HepG2 (cell line): Measurements from ENCODE around the gene JKAMP. TPM values are rescaled to one million over a fixed set of nuclear protein-coding genes. Genes with fewer than 3 reads are reported as not detected.
A peak's percentile ranks its signal among the peaks of the same experiment; 100 is the strongest.

Source experiments
- ATAC-seq: fragments of 200-7000 bp; cut with Tn5 transposase; 3 replicates; pipeline ENCODE4 v1.9.1; 2020; ENCODE audit warnings: mild to moderate bottlenecking, moderate library complexity
- BruUV-seq: library from RNA; stranded (reverse); fragments of 400-500 nt; replicated peaks from 2 replicates; lab custom pipeline; 2021; lab: Mats Ljungman, UMichigan
- CTCF ChIA-PET: fragments of 300-600 bp; formaldehyde crosslinking; extraction: SDS; loops from one replicate; lab custom pipeline; 2021; ENCODE audit warnings: low total read pairs, inconsistent platforms, low intra/inter-chr PET ratio; lab: Yijun Ruan, JAX
- POLR2A ChIA-PET: fragments of 350-600 bp; sonication (Branson Sonifier 250); formaldehyde crosslinking; loops from one replicate; lab custom pipeline; 2020; ENCODE audit warnings: antibody characterized with exemption, inconsistent platforms; lab: Yijun Ruan, JAX
- DNase-seq: peaks from one replicate; pipeline ENCODE4 v3.0.0-alpha.2; 2015; ENCODE audit warnings: low spot score
- FAIRE-seq: peaks from 3 replicates; lab custom pipeline; 2011; peaks lifted over from hg19 to GRCh38; lab: Jason Lieb, UNC
- H2AFZ ChIP-seq: one replicate; pipeline ENCODE4 v1.6.1; 2011; ENCODE audit warnings: low read length, inconsistent platforms
- H3K27ac ChIP-seq: fragments of 300-600 bp; 3 replicates; pipeline ENCODE4 v1.8.0; 2011; ENCODE audit warnings: mixed run types, mild to moderate bottlenecking, mixed read lengths, low read length, inconsistent platforms; ENCODE audit not compliant: insufficient read depth; ENCODE audit errors: extremely low read length
- H3K27me3 ChIP-seq, 2 experiments: fragments of 200-600 bp in 1 of 2; 2 replicates in 1 of 2; 3 replicates in 1 of 2; pipeline versions ENCODE4 v1.6.0 to v1.8.0; 2011; ENCODE audit warnings: low read length in 2 of 2, mild to moderate bottlenecking in 2 of 2, moderate library complexity in 2 of 2, inconsistent platforms in 1 of 2; ENCODE audit not compliant: insufficient read depth in 2 of 2, control insufficient read depth in 1 of 2
- H3K36me3 ChIP-seq, 2 experiments: fragments of 200-600 bp in 1 of 2; replicated peaks in 1 of 2; 2 replicates in 1 of 2; 3 replicates in 1 of 2; pipeline versions ENCODE4 v1.5.1 to v1.8.0; 2011; ENCODE audit warnings: low read length in 2 of 2, inconsistent platforms in 1 of 2; ENCODE audit not compliant: insufficient read depth in 2 of 2, control insufficient read depth in 1 of 2
- H3K4me1 ChIP-seq: 2 replicates; pipeline ENCODE4 v1.5.1; 2012; ENCODE audit warnings: low read length, inconsistent platforms; ENCODE audit not compliant: insufficient read depth
- H3K4me2 ChIP-seq: 2 replicates; pipeline ENCODE4 v1.6.0; 2011; ENCODE audit warnings: low read depth, low read length, inconsistent platforms
- H3K4me3 ChIP-seq, 3 experiments: fragments of 200-600 bp in 1 of 3; sonication (generic), shearing (Covaris generic) in 1 of 3; replicated peaks in 1 of 3; 2 replicates each; pipeline ENCODE4 v1.5.1; 2011 to 2016; ENCODE audit warnings: low read length in 3 of 3, inconsistent platforms in 2 of 3, low read depth in 2 of 3, mild to moderate bottlenecking in 2 of 3, control low read depth in 1 of 3, mixed read lengths in 1 of 3; ENCODE audit not compliant: insufficient read depth in 1 of 3
- H3K79me2 ChIP-seq: one replicate; pipeline ENCODE4 v1.6.1; 2011; ENCODE audit warnings: low read length, inconsistent platforms; ENCODE audit not compliant: insufficient read depth
- H3K9ac ChIP-seq: 2 replicates; pipeline ENCODE4 v1.6.0; 2011; ENCODE audit warnings: mild to moderate bottlenecking, low read depth, low read length, inconsistent platforms; ENCODE audit not compliant: insufficient read depth
- H3K9me3 ChIP-seq: 2 replicates; pipeline ENCODE4 v1.5.1; 2012; ENCODE audit warnings: mild to moderate bottlenecking, low read length
- H4K20me1 ChIP-seq: 2 replicates; pipeline ENCODE4 v1.6.0; 2011; ENCODE audit warnings: inconsistent platforms, mild to moderate bottlenecking, low read length, moderate library complexity; ENCODE audit not compliant: insufficient read depth
- JUND ChIP-seq: sonication (generic); formaldehyde crosslinking; IDR thresholded peaks from 2 replicates; pipeline ENCODE4 v1.8.0; 2022; ENCODE audit warnings: mild to moderate bottlenecking, missing genetic modification reagents
- NR2C2 ChIP-seq: sonication (generic); formaldehyde crosslinking; IDR thresholded peaks from 2 replicates; pipeline ENCODE4 v1.4.0; 2020; ENCODE audit warnings: missing genetic modification reagents, mild to moderate bottlenecking, moderate library complexity, borderline replicate concordance
- NR2F1 ChIP-seq, 2 experiments: fragments of 450-650 bp in 1 of 2; formaldehyde crosslinking in 1 of 2; IDR thresholded peaks; 2 replicates each; pipeline versions ENCODE4 v1.5.0 to v1.6.1; 2016 to 2020; ENCODE audit warnings: mild to moderate bottlenecking in 1 of 2, missing compliant biosample characterization in 1 of 2, missing genetic modification reagents in 1 of 2, moderate library complexity in 1 of 2
- ZNF230 ChIP-seq: sonication (generic); formaldehyde crosslinking; IDR thresholded peaks from 2 replicates; pipeline ENCODE4 v1.4.0; 2020; ENCODE audit warnings: mild to moderate bottlenecking, missing genetic modification reagents
- ZNF546 ChIP-seq: sonication (generic); formaldehyde crosslinking; conservative IDR thresholded peaks from 2 replicates; pipeline ENCODE4 v1.8.1; 2023; ENCODE audit warnings: mild to moderate bottlenecking, missing genetic modification reagents
- WGBS: methylation state at CpG from one replicate; pipeline ENCODE4 v1.1.6; 2017; ENCODE audit warnings: low lambda C conversion rate; 5-methylcytosine and 5-hydroxymethylcytosine counted together
- in situ Hi-C: cut with HindIII; loops from 2 replicates; pipeline ENCODE4 v1.10.0; 2017; ENCODE audit warnings: low pct_unique_long_range_greater_than_20kb; ENCODE audit not compliant: extremely low pct_ligation_motif_present
- intact Hi-C: fragments of 100-400 bp; cut with micrococcal nuclease; formaldehyde crosslinking; loops from one replicate; pipeline ENCODE4 v1.10.0; 2022; ENCODE audit not compliant: unreplicated experiment
- polyA plus RNA-seq, 8 experiments: library from polyadenylated mRNA; depleted of rRNA in 3 of 8; stranded (reverse) in 7 of 8; unstranded in 1 of 8; fragments of >200 nt; fragmentation: Illumina TruSeq in 4 of 8; extraction: Trizol in 4 of 8; gene quantifications; 2 replicates each; pipeline versions ENCODE4 v1.2.1 to v1.2.3, GENCODE V29; 2011 to 2016; ENCODE audit warnings: low read depth in 4 of 8, missing spikeins in 1 of 8, mixed read lengths in 1 of 8; ENCODE audit not compliant: insufficient read depth in 1 of 8
- total RNA-seq, 5 experiments: library from RNA; depleted of rRNA; stranded (reverse); fragments of >200 nt; fragmentation: Illumina TruSeq; extraction: Trizol; gene quantifications; 2 replicates each; pipeline ENCODE4 v1.2.3, GENCODE V29; 2016; ENCODE audit warnings: low read depth in 1 of 5
- TF ChIP-seq, protein P1 (sequence below): IDR thresholded peaks from 2 replicates; pipeline ENCODE4 v1.6.1; 2016; ENCODE audit warnings: low read depth
- TF ChIP-seq, protein P2 (sequence below): sonication (generic); formaldehyde crosslinking; IDR thresholded peaks from 2 replicates; pipeline ENCODE4 v1.5.0; 2020; ENCODE audit warnings: mild to moderate bottlenecking, missing genetic modification reagents, borderline replicate concordance

Gene JKAMP
- total and polyA plus RNA-seq, 2 of the 13 experiments (the other 11 are each of a cell fraction or from before 2014, with no cell fraction given): 56.4 to 135 TPM

DNA sequence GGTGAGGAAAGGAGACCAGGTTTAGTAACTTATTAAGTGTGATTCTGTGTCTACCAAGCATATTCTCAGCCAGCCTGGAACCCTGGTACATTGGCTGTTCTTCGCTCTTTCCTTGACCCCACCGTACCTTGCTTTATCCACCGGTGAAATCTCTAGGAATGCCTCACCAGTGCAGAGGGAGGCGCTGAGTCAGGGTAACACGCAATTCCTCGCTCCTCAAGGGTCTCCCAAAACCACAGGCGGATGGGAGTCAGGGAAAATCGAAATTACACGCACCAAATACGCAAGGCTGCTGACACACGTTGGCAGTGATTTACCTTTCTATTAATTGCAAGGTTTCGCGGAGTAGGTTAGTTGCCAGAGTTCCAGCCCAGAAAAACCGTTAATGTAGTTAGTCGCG, 954 bp upstream of the JKAMP start:
- WGBS: 4% methylated on average over 5 of the region's 16 CpGs
- Histone ChIP-seq H3K4me3 (peak overlapping the region; percentile 78 to 87 (median 83)), H3K4me2 (peak overlapping the region; percentile 93), H3K27me3 (peaks cover 0 to 4% of the 10 kb centered on the region in 2 experiments; a peak in 1 of 5 replicates), H3K9me3 (no peaks in the 10 kb centered on the region), H2AFZ (no peak overlapping the region), H3K79me2 (peaks cover 47% of the 10 kb centered on the region), H3K9ac (peak overlapping the region; percentile 97), H3K27ac (peak overlapping the region; percentile 96), H3K4me1 (peaks cover 46% of the 10 kb centered on the region), H3K36me3 (peaks cover 0 to 3% of the 10 kb centered on the region in 2 experiments; a peak in 3 of 5 replicates)
- no peak for DNase-seq
- ChIA-PET CTCF (no interaction called here), POLR2A (interaction anchor here (1.2 to 1.7 kb wide), 5 partner anchors 8 to 268 kb away, joined by 3 to 18 read pairs (median 6); partner anchors contain the start of gene GPR135)
- BruUV-seq: no TSS peak
- intact Hi-C loops (no loop called here), in situ Hi-C loops (no loop called here)
- no peak for FAIRE-seq
- ATAC-seq: peak; percentile 2
- TF ChIP-seq ZNF546 (CRISPR knock-in tag): no peak
- TF ChIP-seq, protein P1, sequence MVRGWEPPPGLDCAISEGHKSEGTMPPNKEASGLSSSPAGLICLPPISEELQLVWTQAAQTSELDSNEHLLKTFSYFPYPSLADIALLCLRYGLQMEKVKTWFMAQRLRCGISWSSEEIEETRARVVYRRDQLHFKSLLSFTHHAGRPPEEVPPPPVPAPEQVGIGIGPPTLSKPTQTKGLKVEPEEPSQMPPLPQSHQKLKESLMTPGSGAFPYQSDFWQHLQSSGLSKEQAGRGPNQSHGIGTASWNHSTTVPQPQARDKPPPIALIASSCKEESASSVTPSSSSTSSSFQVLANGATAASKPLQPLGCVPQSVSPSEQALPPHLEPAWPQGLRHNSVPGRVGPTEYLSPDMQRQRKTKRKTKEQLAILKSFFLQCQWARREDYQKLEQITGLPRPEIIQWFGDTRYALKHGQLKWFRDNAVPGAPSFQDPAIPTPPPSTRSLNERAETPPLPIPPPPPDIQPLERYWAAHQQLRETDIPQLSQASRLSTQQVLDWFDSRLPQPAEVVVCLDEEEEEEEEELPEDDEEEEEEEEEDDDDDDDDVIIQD (CRISPR knock-in tag): no peak
- TF ChIP-seq JUND (CRISPR knock-in tag): 0 out of 2 replicates have a peak, but pooled peaks have one; percentile 16
- no peak for TF ChIP-seq ZNF230 (CRISPR knock-in tag)
- TF ChIP-seq, all 625 proteins: peak for 1
- H4K20me1 ChIP-seq: peaks cover 12% of the 10 kb centered on the region

DNA sequence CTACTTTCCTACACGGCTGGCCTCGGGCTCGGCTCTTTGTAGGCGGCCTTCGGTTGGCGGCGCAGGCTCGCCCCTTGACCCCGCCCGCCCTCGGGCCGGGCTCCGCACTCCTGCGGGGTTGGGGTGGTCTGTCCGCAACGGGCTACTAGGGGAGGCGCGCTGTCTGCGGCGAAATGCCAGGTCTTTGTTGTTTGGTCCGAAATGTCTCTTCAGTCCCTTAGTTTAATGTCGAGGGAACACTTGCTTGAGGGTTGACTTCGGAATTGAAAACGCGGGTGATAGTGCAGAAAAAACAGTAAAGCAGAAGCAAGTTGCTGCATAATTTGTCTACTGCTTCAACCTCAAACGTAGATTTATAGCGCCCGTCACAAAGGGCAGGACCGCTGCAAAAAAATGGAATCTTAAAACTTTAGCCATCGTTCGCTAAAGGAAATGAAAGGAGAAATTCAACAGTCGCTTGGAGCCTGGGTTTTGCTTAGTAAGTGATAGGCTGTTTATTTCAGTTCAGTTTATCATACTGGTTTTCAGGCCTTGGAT, 390 bp downstream of the JKAMP start:
- WGBS: 2% methylated on average over 20 of the region's 32 CpGs
- Histone ChIP-seq H3K79me2 (peaks cover 47% of the 10 kb centered on the region), H3K4me1 (peaks cover 46% of the 10 kb centered on the region), H2AFZ (peak overlapping the region; percentile 79), H3K4me2 (peak overlapping the region; percentile 57), H3K9ac (peak overlapping the region; percentile 97), H3K27me3 (peaks cover 0 to 4% of the 10 kb centered on the region in 2 experiments; a peak in 1 of 5 replicates), H3K36me3 (peaks cover 5 to 6% of the 10 kb centered on the region in 2 experiments; a peak in 3 of 5 replicates), H4K20me1 (peaks cover 12% of the 10 kb centered on the region), H3K9me3 (no peaks in the 10 kb centered on the region), H3K27ac (peak overlapping the region; percentile 96), H3K4me3 (peak overlapping the region; percentile 78 to 87 (median 83))
- ATAC-seq (peak; percentile 71), FAIRE-seq (no peak), DNase-seq (no peak)
- in situ Hi-C loops (no loop called here), intact Hi-C loops (loop anchor here (1.0 kb wide), 1 partner anchor 19 kb away; the partner anchor contains the start of gene GPR135)
- BruUV-seq: TSS peak; percentile 72
- CTCF ChIA-PET: no interaction called here
- POLR2A ChIA-PET: interaction anchor here (0.5 to 1.7 kb wide), 13 partner anchors 9 to 1186 kb away, joined by 3 to 18 read pairs (median 4); partner anchors contain the start of genes ARID4A, GPR135, KIAA0586 and LRRC9
- 0 out of 2 replicates have a peak, but pooled peaks have one; percentile 39 for TF ChIP-seq NR2C2 (CRISPR knock-in tag)
- TF ChIP-seq, protein P2, sequence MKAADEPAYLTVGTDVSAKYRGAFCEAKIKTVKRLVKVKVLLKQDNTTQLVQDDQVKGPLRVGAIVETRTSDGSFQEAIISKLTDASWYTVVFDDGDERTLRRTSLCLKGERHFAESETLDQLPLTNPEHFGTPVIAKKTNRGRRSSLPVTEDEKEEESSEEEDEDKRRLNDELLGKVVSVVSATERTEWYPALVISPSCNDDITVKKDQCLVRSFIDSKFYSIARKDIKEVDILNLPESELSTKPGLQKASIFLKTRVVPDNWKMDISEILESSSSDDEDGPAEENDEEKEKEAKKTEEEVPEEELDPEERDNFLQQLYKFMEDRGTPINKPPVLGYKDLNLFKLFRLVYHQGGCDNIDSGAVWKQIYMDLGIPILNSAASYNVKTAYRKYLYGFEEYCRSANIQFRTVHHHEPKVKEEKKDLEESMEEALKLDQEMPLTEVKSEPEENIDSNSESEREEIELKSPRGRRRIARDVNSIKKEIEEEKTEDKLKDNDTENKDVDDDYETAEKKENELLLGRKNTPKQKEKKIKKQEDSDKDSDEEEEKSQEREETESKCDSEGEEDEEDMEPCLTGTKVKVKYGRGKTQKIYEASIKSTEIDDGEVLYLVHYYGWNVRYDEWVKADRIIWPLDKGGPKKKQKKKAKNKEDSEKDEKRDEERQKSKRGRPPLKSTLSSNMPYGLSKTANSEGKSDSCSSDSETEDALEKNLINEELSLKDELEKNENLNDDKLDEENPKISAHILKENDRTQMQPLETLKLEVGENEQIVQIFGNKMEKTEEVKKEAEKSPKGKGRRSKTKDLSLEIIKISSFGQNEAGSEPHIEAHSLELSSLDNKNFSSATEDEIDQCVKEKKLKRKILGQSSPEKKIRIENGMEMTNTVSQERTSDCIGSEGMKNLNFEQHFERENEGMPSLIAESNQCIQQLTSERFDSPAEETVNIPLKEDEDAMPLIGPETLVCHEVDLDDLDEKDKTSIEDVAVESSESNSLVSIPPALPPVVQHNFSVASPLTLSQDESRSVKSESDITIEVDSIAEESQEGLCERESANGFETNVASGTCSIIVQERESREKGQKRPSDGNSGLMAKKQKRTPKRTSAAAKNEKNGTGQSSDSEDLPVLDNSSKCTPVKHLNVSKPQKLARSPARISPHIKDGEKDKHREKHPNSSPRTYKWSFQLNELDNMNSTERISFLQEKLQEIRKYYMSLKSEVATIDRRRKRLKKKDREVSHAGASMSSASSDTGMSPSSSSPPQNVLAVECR (CRISPR knock-in tag): 0 out of 2 replicates have a peak, but pooled peaks have one; percentile 21
- TF ChIP-seq NR2F1 (CRISPR knock-in tag; IDR thresholded peaks at IDR 0.05): peak in 1 of 2 experiments; percentile 57; a peak in 1 of 4 replicates
